Measurements from ENCODE around the gene KLRK1. TPM values are rescaled to one million over a fixed set of nuclear protein-coding genes. Genes with fewer than 3 reads are reported as not detected.
"Not testable (repeated sequence)": the region's sequence is repeated elsewhere in the genome, so short reads cannot be mapped to it uniquely, and the experiment has no call there.

The KLRK1 gene
- total RNA-seq, 1 experiment from 2014 or later, result not detected

GRCh38 chr12:10358969-10359368 lies 30.9 kb downstream of the KLRK1 start:
- DNase-seq, result no peak
- no peaks in the 10 kb centered on the region for H3K9me3 Mint-ChIP-seq (ENCODE audit: low read depth, unreplicated experiment)
- intact Hi-C loops (cut with micrococcal nuclease; ENCODE audit: unreplicated experiment), result no loop called here
- no peak overlapping the region for H3K27ac Mint-ChIP-seq (ENCODE audit: unreplicated experiment)
- TF ChIP-seq CTCF (IDR thresholded peaks at IDR 0.05; ENCODE audit: unreplicated experiment), result no peak
- CTCF ChIA-PET, result no interaction called here
- no TSS peak for BruUV-seq (replicated peaks)
- no peaks in the 10 kb centered on the region for H3K27me3 Mint-ChIP-seq (ENCODE audit: unreplicated experiment)
- H3K36me3 Mint-ChIP-seq (ENCODE audit: insufficient read depth, unreplicated experiment), result peaks cover 14% of the 10 kb centered on the region
- peaks cover 34% of the 10 kb centered on the region for H3K4me1 Mint-ChIP-seq (ENCODE audit: low read depth, unreplicated experiment)
- no peak overlapping the region for H3K4me3 Mint-ChIP-seq (ENCODE audit: low read depth, unreplicated experiment)

GRCh38 chr12:10358131-10358530 lies 31.7 kb downstream of the KLRK1 start:
- DNase-seq, result no peak
- TF ChIP-seq CTCF (IDR thresholded peaks at IDR 0.05; ENCODE audit: unreplicated experiment), result no peak
- no TSS peak for BruUV-seq (replicated peaks)
- Mint-ChIP-seq H3K9me3 (ENCODE audit: low read depth, unreplicated experiment) (no peaks in the 10 kb centered on the region), H3K4me1 (ENCODE audit: low read depth, unreplicated experiment) (peaks cover 34% of the 10 kb centered on the region), H3K36me3 (ENCODE audit: insufficient read depth, unreplicated experiment) (peaks cover 14% of the 10 kb centered on the region), H3K27me3 (ENCODE audit: unreplicated experiment) (no peaks in the 10 kb centered on the region), H3K27ac (ENCODE audit: unreplicated experiment) (no peak overlapping the region), H3K4me3 (ENCODE audit: low read depth, unreplicated experiment) (no peak overlapping the region)
- CTCF ChIA-PET, result no interaction called here
- intact Hi-C loops (cut with micrococcal nuclease; ENCODE audit: unreplicated experiment), result no loop called here

GRCh38 chr12:10354502-10354901 lies 35.3 kb downstream of the KLRK1 start:
- H3K9me3 Mint-ChIP-seq (ENCODE audit: low read depth, unreplicated experiment), result peaks cover 2% of the 10 kb centered on the region
- intact Hi-C loops (cut with micrococcal nuclease; ENCODE audit: unreplicated experiment), result no loop called here
- H3K4me3 Mint-ChIP-seq (ENCODE audit: low read depth, unreplicated experiment), result no peak overlapping the region
- DNase-seq, result no peak
- H3K36me3 Mint-ChIP-seq (ENCODE audit: insufficient read depth, unreplicated experiment), result no peaks in the 10 kb centered on the region
- no peaks in the 10 kb centered on the region for H3K27me3 Mint-ChIP-seq (ENCODE audit: unreplicated experiment)
- TF ChIP-seq CTCF (IDR thresholded peaks at IDR 0.05; ENCODE audit: unreplicated experiment), result no peak
- CTCF ChIA-PET, result no interaction called here
- H3K27ac Mint-ChIP-seq (ENCODE audit: unreplicated experiment), result no peak overlapping the region
- no TSS peak for BruUV-seq (replicated peaks)
- H3K4me1 Mint-ChIP-seq (ENCODE audit: low read depth, unreplicated experiment), result peaks cover 8% of the 10 kb centered on the region

GRCh38 chr12:10354071-10354470 lies 35.8 kb downstream of the KLRK1 start:
- Mint-ChIP-seq H3K9me3 (ENCODE audit: low read depth, unreplicated experiment) (peaks cover 2% of the 10 kb centered on the region), H3K27ac (ENCODE audit: unreplicated experiment) (no peak overlapping the region), H3K27me3 (ENCODE audit: unreplicated experiment) (no peaks in the 10 kb centered on the region), H3K4me1 (ENCODE audit: low read depth, unreplicated experiment) (peaks cover 6% of the 10 kb centered on the region), H3K4me3 (ENCODE audit: low read depth, unreplicated experiment) (no peak overlapping the region), H3K36me3 (ENCODE audit: insufficient read depth, unreplicated experiment) (peaks cover 2% of the 10 kb centered on the region)
- intact Hi-C loops (cut with micrococcal nuclease; ENCODE audit: unreplicated experiment), result no loop called here
- CTCF ChIA-PET, result no interaction called here
- no peak for TF ChIP-seq CTCF (IDR thresholded peaks at IDR 0.05; ENCODE audit: unreplicated experiment)
- DNase-seq, result no peak
- BruUV-seq (replicated peaks), result no TSS peak

- H3K36me3 Mint-ChIP-seq (ENCODE audit: insufficient read depth, unreplicated experiment); DNase-seq; H3K4me1 Mint-ChIP-seq (ENCODE audit: low read depth, unreplicated experiment); H3K9me3 Mint-ChIP-seq (ENCODE audit: low read depth, unreplicated experiment); H3K27me3 Mint-ChIP-seq (ENCODE audit: unreplicated experiment); intact Hi-C loops (cut with micrococcal nuclease; ENCODE audit: unreplicated experiment); H3K4me3 Mint-ChIP-seq (ENCODE audit: low read depth, unreplicated experiment); H3K27ac Mint-ChIP-seq (ENCODE audit: unreplicated experiment); BruUV-seq (replicated peaks); CTCF ChIA-PET: not testable (repeated sequence)
These were observed 38.4 kb downstream of the KLRK1 start for GRCh38 chr12:10351457-10351856.
